Measurements from ENCODE around the gene EXOC3L1. TPM values are rescaled to one million over a fixed set of nuclear protein-coding genes. Genes with fewer than 3 reads are reported as not detected.

Gene EXOC3L1
- polyA plus RNA-seq, 1 experiment = not detected

GRCh38 chr16:67202956-67203493 is 13.1 kb upstream of the EXOC3L1 start:
- Histone ChIP-seq H3K27ac (ENCODE audit: low read depth, low read length) (no peak overlapping the region), H3K4me3 (ENCODE audit: low read depth, low read length) (no peak overlapping the region), H3K27me3 (ENCODE audit: control insufficient read depth, insufficient read depth, low read length) (no peaks in the 10 kb centered on the region), H3K9me3 (ENCODE audit: control insufficient read depth, insufficient read depth, low read length) (no peaks in the 10 kb centered on the region; the same call in 1 of the 2 replicates)
- ChIA-PET POLR2A (no interaction called here), CTCF (no interaction called here)
- no peak for TF ChIP-seq CTCF (IDR thresholded peaks at IDR 0.05; ENCODE audit: low read depth, low read length)
- DNase-seq (ENCODE audit: low read depth, low spot score) = no peak

GRCh38 chr16:67202426-67202825 is 12.5 kb upstream of the EXOC3L1 start:
- no peaks in the 10 kb centered on the region for H3K27me3 ChIP-seq (ENCODE audit: control insufficient read depth, insufficient read depth, low read length)
- CTCF ChIA-PET = no interaction called here
- TF ChIP-seq CTCF (IDR thresholded peaks at IDR 0.05; ENCODE audit: low read depth, low read length) = no peak
- no peak for DNase-seq (ENCODE audit: low read depth, low spot score)
- H3K9me3 ChIP-seq (ENCODE audit: control insufficient read depth, insufficient read depth, low read length) = no peaks in the 10 kb centered on the region; the same call in 1 of the 2 replicates
- POLR2A ChIA-PET = interaction anchor here (0.6 kb wide), 1 partner anchor 34 kb away, joined by 6 read pairs; no protein-coding TSS in a partner anchor
- H3K4me3 ChIP-seq (ENCODE audit: low read depth, low read length) = no peak overlapping the region
- H3K27ac ChIP-seq (ENCODE audit: low read depth, low read length) = no peak overlapping the region

- Histone ChIP-seq H3K4me3 (ENCODE audit: low read depth, low read length) (no peak overlapping the region), H3K27ac (ENCODE audit: low read depth, low read length) (no peak overlapping the region), H3K9me3 (ENCODE audit: control insufficient read depth, insufficient read depth, low read length) (no peaks in the 10 kb centered on the region; the same call in 1 of the 2 replicates), H3K27me3 (ENCODE audit: control insufficient read depth, insufficient read depth, low read length) (no peaks in the 10 kb centered on the region)
- DNase-seq (ENCODE audit: low read depth, low spot score) = no peak
- no peak for TF ChIP-seq CTCF (IDR thresholded peaks at IDR 0.05; ENCODE audit: low read depth, low read length)
- ChIA-PET CTCF (no interaction called here), POLR2A (interaction anchor here (0.6 kb wide), 1 partner anchor 35 kb away, joined by 6 read pairs; no protein-coding TSS in a partner anchor)
Observed at GRCh38 chr16:67201411-67202345, 11.7 kb upstream of the EXOC3L1 start.

GRCh38 chr16:67200491-67200890 is 10.6 kb upstream of the EXOC3L1 start:
- no peak for DNase-seq (ENCODE audit: low read depth, low spot score)
- ChIA-PET POLR2A (interaction anchor here (0.7 to 1.0 kb wide), 2 partner anchors 11 to 27 kb away, joined by 3 read pairs; no protein-coding TSS in a partner anchor), CTCF (interaction anchor here (0.6 kb wide), 1 partner anchor 267 kb away, joined by 3 read pairs; no protein-coding TSS in a partner anchor)
- no peaks in the 10 kb centered on the region; the same call in 1 of the 2 replicates for H3K9me3 ChIP-seq (ENCODE audit: control insufficient read depth, insufficient read depth, low read length)
- no peak overlapping the region for H3K4me3 ChIP-seq (ENCODE audit: low read depth, low read length)
- H3K27me3 ChIP-seq (ENCODE audit: control insufficient read depth, insufficient read depth, low read length) = no peaks in the 10 kb centered on the region
- TF ChIP-seq CTCF (IDR thresholded peaks at IDR 0.05; ENCODE audit: low read depth, low read length) = no peak
- H3K27ac ChIP-seq (ENCODE audit: low read depth, low read length) = no peak overlapping the region

- Histone ChIP-seq H3K4me3 (ENCODE audit: low read depth, low read length) (no peak overlapping the region), H3K9me3 (ENCODE audit: control insufficient read depth, insufficient read depth, low read length) (no peaks in the 10 kb centered on the region; the same call in 1 of the 2 replicates), H3K27ac (ENCODE audit: low read depth, low read length) (no peak overlapping the region), H3K27me3 (ENCODE audit: control insufficient read depth, insufficient read depth, low read length) (no peaks in the 10 kb centered on the region)
- DNase-seq (ENCODE audit: low read depth, low spot score) = no peak
- ChIA-PET CTCF (no interaction called here), POLR2A (interaction anchor here (1.0 to 2.4 kb wide), 2 partner anchors 12 to 27 kb away, joined by 3 to 9 read pairs; partner anchors contain the start of gene TMEM208)
- TF ChIP-seq CTCF (IDR thresholded peaks at IDR 0.05; ENCODE audit: low read depth, low read length) = no peak
Observed at GRCh38 chr16:67199808-67200198, 9.9 kb upstream of the EXOC3L1 start.
